Stimulated activated CD8-positive, alpha-beta memory T cell treated with anti-CD3 and anti-CD28 coated beads, Interleukin-4, amount 100 ng/mL, for 48 hours (primary cell): ENCODE measurements around the gene LRRC1.

Source experiments
- DNase-seq: peaks from one replicate; pipeline ENCODE4 v3.0.0-alpha.2; 2020

LRRC1 gene

GRCh38 chr6:53818858-53819609 lies 24.2 kb downstream of the LRRC1 start:
- no peak for DNase-seq

GRCh38 chr6:53822401-53823125 lies 27.8 kb downstream of the LRRC1 start:
- no peak for DNase-seq

DNA sequence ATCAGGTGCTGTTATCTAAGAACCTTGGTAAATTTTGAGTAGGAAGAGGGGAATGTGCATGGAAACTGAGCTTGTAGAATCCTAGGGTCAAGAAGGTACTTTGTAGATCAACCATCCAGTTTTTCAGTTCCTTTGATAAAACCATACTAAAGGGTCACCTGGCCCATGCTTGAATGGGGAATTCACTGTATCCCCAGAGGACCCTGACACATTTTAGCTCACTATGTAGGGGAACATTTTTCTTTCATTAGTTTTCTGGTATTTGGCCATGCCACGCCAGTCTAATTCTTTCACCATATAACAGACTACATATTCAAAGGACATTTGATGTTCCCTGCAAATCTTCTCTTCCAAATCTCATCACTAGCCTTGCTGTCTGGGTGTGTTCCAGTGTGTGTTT lies 29.9 kb downstream of the LRRC1 start:
- DNase-seq: no peak

DNA sequence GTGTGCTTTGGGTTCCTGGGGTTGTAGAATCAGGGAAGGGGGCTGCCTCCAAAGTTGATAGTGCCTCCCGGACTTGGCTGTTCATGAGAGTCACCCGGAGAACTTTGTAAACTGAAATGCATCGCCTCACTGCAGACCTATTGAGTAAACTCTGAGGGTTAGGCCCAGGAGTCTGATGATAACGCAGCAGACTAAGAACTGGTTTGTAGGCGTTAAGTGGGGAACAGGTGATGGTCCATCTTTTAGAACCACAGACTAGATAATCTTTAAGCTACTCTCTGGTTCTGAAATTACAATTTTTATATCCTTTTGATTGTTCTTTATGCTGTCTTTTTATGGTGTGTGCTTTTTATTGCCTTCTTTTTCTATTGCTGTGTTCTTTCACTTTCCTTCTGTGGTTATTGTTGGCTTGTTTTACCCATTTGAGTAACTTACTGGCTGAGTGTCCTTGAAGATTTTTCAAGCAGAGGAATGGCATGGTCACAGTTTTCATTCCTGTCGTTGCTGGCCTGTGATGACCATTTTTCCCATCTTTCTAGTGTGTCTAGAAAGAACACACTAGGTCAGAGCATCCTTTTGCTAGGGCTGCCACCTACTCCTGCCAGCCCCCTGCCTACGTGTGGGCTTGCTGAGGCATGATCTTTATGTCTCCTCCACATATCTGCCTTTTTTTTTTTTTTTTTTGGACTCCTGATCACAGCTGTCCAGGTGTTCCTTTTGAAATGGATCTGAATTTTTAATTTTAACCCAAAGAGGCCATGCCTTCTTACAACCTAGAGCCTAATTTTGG lies 30.9 kb downstream of the LRRC1 start:
- DNase-seq: no peak

GRCh38 chr6:53827531-53827930 lies 32.7 kb downstream of the LRRC1 start:
- no peak for DNase-seq

DNA sequence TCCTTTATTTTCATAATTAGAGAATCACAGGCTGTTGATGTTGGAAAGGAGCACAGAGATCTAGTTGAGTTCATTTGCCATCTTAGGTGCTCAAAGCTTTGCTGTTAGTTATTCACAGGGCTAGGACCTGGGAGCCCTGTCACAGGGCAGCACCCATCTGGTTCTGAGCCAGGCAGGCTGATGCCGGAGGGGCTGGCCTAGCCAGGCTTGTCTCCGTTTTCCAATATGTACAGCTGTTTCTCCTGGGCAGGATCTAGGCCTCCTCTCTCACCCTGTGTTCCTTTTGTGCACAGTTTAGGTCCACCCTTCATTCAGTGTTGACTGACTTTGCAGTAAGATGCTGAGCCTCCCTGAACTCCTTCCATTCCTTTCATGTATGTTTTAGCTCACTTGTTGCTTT lies 33.4 kb downstream of the LRRC1 start:
- DNase-seq: no peak

- no peak for DNase-seq
These were observed 34.3 kb downstream of the LRRC1 start for GRCh38 chr6:53828966-53829697.

GRCh38 chr6:53829698-53830221 lies 35.0 kb downstream of the LRRC1 start:
- DNase-seq: no peak

DNA sequence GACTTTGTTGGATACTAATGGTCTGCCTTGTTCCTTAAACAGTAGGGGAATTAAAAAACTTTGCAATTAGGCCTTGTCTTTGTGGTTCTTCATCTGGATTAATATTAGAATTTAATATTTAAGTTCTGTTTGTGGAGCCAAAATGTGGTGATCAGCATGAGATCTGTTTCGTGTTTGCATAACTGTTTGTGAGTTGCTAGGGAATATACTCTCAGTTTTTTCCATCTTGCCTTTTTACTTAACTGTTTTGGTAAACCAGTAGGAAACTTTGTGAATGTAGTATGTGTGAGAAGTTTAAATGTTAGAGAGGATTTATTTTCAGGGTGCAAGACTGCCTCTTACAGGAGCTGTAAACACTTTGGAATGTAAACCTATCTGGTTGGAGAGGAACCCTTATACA lies 35.6 kb downstream of the LRRC1 start:
- no peak for DNase-seq

GRCh38 chr6:53831081-53831869 lies 36.5 kb downstream of the LRRC1 start:
- DNase-seq: no peak

DNA sequence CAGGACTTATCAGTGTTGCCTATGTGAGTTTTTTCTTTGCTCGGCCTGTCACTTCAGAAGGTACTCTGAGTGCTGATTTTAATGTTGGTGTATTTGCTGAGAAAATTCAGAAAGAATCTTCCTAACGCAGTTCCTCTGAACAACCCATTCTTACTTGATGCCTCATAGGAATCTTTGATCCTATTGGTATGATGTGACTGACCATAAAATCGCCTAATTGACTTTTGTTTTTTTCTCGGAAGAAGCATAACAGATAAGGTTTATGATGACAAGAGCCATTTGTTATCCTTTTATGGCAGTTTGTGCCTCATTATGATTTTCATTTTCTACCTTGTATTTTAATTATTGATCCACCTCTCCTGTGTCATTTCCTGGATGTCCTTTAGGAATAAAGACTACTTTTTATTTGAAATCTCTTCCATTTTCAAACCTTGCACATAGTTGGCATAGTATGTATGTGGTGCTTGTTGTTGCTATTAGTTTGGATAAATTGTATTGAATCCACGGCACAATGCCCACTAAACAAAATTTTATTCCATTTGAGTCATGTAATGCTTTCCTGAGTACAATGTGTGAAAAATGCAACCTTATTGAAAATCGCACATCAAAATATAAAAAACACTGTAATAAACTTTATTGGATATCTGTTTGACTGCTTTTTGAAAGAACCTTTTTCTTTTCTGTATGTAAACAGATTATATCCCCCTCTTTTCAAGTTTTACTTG lies 37.3 kb downstream of the LRRC1 start:
- DNase-seq: no peak

GRCh38 chr6:53833155-53833554 lies 38.4 kb downstream of the LRRC1 start:
- DNase-seq: no peak

- DNase-seq: no peak
These were observed 39.3 kb downstream of the LRRC1 start for GRCh38 chr6:53834132-53834531.

DNA sequence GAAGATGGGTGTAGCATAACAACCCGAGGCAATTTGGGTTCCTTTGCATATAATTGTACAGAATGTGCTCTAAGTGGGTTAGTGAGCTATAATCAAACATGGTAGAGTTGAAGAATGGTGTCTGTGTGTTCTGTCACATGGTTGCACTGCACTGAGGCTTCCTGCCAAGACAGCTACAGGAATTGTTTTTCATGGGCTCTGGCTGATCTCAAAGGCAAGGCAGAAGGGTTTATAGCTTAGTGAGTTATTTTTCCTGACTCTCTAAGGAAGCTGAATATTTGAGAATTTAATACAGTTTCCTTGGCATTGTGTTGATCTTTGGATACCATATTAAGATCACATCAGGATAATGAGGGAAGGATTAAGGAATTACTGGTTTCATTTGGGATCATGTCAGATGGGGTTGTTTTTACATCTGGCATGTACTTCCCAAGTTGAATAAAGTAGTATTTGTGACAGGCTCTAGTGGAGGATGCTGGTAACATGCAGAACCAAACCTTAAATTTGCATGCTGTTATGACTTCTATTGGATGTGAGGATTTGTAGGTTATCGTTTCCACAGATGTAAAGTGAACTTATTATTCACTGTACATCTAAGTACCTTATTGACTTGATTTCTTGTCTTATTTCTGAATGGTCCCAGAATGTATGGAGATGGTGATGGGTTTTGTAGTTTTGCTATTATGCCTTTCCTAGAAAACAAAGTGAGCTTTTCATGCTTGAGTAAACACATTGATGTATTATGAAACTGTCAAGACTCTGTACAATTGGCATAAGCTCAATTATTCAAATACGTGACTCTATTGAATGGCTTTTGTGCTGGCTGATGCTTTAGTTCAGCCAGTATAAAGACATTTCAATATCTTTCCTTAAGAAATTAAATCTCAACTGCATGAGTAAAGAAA lies 43.3 kb downstream of the LRRC1 start:
- no peak for DNase-seq

GRCh38 chr6:53840027-53840426 lies 45.2 kb downstream of the LRRC1 start:
- no peak for DNase-seq

DNA sequence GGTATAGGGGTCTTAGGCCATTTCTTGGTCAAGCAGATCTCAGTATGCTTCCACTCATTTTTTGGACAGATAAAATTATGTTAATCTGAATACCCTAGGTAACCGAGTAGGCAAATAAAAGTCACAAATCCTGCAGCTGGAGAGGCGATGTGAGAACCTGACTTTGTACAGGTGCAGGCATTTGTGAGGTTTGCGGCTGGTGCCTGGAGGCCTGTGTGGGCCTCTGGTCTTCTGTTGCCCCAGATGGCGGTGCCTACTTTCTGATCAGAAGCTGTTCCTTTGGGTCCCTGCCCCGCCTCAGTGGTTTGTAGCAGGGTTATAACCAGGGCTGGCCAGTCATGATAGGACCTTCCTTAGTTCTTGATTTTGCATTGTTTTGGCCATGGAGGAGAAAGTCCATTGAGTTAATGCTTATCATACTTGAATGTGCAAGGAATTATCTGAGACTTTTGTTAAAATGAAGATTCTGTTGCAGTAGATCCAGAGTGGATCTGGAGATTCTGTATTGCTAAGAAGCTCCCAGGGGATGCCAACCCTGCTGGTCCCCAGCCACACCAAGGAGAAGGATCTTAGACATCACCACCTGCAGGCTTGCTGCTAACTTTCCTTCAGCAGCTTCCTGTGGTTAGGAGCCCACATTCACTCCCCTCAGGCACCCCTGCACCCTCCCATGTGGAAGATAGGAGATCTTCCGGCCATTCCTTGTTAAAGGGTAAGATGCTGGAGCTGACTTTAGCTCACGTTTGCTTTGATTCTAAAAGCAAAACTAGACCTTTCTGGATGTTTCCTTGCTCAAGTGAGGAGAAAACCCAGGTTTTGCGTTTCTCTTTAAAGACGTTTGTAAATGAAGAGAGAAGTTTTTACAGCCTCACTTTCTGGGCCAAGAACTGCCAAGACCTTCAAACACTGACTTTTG lies 50.7 kb downstream of the LRRC1 start:
- DNase-seq: no peak

DNA sequence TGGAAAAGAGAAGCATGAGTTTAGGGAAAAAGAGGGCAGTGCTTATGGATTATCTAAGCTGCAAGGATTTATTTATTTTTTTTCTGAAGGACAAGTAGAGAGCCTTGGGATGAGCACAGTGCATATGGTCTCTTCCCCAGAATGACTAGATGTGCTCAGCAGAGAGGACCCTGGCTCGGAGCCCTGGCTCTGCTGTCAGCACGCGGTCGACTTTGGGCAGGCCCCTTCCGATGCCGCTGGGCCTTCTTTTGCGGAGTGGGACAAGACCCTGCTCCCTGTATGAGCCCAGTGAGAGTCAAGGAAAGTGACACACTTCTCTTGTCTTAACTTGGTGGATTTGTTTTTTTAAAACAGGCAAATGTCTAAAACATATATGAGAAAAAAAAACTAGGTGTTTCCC lies 51.4 kb downstream of the LRRC1 start:
- no peak for DNase-seq

DNA sequence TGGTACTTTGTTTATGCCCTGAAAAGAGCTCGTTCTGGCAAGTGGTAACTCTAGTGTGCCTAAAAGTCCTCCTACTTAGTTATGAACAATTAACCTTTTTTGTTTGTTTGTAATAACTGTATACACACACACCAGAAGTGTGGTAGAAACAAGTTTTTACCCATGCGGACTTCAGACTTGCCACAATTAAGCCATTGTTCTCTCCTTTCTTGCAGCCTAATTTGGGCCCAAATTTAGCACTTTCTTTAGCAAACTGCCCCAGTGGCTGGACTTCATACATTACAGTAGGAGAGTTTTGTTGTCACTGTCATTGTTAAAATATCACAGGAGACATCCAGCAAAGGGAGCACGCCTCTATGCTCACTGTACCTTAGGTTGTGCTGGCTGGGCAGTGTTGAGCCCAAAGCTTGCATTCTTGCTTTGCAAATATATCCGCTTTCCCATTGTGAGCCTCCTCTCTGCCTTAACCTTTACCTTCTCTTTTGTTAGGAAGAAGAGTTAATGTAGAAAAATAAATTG lies 53.0 kb downstream of the LRRC1 start:
- no peak for DNase-seq

GRCh38 chr6:53850527-53850926 lies 55.7 kb downstream of the LRRC1 start:
- no peak for DNase-seq
